Measurements from ENCODE around the gene RAB36.
A peak's percentile ranks its signal among the peaks of the same experiment; 100 is the strongest.

Gene RAB36

DNA sequence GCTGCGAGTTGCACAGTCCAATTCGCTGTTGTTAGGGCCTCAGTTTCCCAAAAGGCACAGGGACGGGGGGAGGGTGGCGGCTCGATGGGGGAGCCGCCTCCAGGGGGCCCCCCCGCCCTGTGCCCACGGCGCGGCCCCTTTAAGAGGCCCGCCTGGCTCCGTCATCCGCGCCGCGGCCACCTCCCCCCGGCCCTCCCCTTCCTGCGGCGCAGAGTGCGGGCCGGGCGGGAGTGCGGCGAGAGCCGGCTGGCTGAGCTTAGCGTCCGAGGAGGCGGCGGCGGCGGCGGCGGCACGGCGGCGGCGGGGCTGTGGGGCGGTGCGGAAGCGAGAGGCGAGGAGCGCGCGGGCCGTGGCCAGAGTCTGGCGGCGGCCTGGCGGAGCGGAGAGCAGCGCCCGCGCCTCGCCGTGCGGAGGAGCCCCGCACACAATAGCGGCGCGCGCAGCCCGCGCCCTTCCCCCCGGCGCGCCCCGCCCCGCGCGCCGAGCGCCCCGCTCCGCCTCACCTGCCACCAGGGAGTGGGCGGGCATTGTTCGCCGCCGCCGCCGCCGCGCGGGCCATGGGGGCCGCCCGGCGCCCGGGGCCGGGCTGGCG lies 35.1 kb downstream of the RAB36 start, which contains the start of gene BCR:
Gene BCR (plus strand): TSS at position 209 of the 592 bp plus-strand sequence. CDS start 452 bp downstream, outside the sequence.
- peaks cover 11% of the 10 kb centered on the region for H3K27me3 ChIP-seq (ENCODE audit: control insufficient read depth, insufficient read depth, low read length)
- H3K27ac ChIP-seq (ENCODE audit: low read depth, low read length) = no peak within 1 kb of the TSS
- H3K4me3 ChIP-seq (ENCODE audit: low read depth, low read length) = peak within 1 kb of the TSS; percentile 72
- H3K9ac ChIP-seq (ENCODE audit: low read length) = peak within 1 kb of the TSS; percentile 89
- H3K36me3 ChIP-seq (ENCODE audit: control insufficient read depth, insufficient read depth, low read length) = no peaks in the 10 kb centered on the region
- H3K4me1 ChIP-seq (ENCODE audit: control insufficient read depth, insufficient read depth, low read length) = peaks cover 49% of the 10 kb centered on the region
- H3K9me3 ChIP-seq (ENCODE audit: control insufficient read depth, insufficient read depth, low read depth, low read length) = peaks cover 23% of the 10 kb centered on the region

DNA sequence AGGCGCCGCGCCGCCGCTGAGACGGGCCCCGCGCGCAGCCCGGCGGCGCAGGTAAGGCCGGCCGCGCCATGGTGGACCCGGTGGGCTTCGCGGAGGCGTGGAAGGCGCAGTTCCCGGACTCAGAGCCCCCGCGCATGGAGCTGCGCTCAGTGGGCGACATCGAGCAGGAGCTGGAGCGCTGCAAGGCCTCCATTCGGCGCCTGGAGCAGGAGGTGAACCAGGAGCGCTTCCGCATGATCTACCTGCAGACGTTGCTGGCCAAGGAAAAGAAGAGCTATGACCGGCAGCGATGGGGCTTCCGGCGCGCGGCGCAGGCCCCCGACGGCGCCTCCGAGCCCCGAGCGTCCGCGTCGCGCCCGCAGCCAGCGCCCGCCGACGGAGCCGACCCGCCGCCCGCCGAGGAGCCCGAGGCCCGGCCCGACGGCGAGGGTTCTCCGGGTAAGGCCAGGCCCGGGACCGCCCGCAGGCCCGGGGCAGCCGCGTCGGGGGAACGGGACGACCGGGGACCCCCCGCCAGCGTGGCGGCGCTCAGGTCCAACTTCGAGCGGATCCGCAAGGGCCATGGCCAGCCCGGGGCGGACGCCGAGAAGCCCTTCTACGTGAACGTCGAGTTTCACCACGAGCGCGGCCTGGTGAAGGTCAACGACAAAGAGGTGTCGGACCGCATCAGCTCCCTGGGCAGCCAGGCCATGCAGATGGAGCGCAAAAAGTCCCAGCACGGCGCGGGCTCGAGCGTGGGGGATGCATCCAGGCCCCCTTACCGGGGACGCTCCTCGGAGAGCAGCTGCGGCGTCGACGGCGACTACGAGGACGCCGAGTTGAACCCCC lies 35.8 kb downstream of the RAB36 start:
- H3K4me1 ChIP-seq (ENCODE audit: control insufficient read depth, insufficient read depth, low read length) = peaks cover 49% of the 10 kb centered on the region
- H3K9ac ChIP-seq (ENCODE audit: low read length) = peak overlapping the region; percentile 89
- peaks cover 11% of the 10 kb centered on the region for H3K27me3 ChIP-seq (ENCODE audit: control insufficient read depth, insufficient read depth, low read length)
- H3K9me3 ChIP-seq (ENCODE audit: control insufficient read depth, insufficient read depth, low read depth, low read length) = peaks cover 16% of the 10 kb centered on the region
- peak overlapping the region; percentile 72 for H3K4me3 ChIP-seq (ENCODE audit: low read depth, low read length)
- H3K27ac ChIP-seq (ENCODE audit: low read depth, low read length) = no peak overlapping the region
- H3K36me3 ChIP-seq (ENCODE audit: control insufficient read depth, insufficient read depth, low read length) = no peaks in the 10 kb centered on the region

DNA sequence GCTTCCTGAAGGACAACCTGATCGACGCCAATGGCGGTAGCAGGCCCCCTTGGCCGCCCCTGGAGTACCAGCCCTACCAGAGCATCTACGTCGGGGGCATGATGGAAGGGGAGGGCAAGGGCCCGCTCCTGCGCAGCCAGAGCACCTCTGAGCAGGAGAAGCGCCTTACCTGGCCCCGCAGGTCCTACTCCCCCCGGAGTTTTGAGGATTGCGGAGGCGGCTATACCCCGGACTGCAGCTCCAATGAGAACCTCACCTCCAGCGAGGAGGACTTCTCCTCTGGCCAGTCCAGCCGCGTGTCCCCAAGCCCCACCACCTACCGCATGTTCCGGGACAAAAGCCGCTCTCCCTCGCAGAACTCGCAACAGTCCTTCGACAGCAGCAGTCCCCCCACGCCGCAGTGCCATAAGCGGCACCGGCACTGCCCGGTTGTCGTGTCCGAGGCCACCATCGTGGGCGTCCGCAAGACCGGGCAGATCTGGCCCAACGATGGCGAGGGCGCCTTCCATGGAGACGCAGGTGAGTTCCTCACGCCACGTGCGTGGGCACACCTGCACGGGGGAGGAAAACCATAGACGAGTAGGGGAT lies 36.5 kb downstream of the RAB36 start:
- Histone ChIP-seq H3K4me1 (ENCODE audit: control insufficient read depth, insufficient read depth, low read length) (peaks cover 49% of the 10 kb centered on the region), H3K4me3 (ENCODE audit: low read depth, low read length) (peak overlapping the region; percentile 72), H3K27me3 (ENCODE audit: control insufficient read depth, insufficient read depth, low read length) (peaks cover 11% of the 10 kb centered on the region), H3K36me3 (ENCODE audit: control insufficient read depth, insufficient read depth, low read length) (peaks cover 4% of the 10 kb centered on the region; the same call in 1 of the 2 replicates), H3K9ac (ENCODE audit: low read length) (peak overlapping the region; percentile 89), H3K27ac (ENCODE audit: low read depth, low read length) (no peak overlapping the region), H3K9me3 (ENCODE audit: control insufficient read depth, insufficient read depth, low read depth, low read length) (peaks cover 9% of the 10 kb centered on the region)

DNA sequence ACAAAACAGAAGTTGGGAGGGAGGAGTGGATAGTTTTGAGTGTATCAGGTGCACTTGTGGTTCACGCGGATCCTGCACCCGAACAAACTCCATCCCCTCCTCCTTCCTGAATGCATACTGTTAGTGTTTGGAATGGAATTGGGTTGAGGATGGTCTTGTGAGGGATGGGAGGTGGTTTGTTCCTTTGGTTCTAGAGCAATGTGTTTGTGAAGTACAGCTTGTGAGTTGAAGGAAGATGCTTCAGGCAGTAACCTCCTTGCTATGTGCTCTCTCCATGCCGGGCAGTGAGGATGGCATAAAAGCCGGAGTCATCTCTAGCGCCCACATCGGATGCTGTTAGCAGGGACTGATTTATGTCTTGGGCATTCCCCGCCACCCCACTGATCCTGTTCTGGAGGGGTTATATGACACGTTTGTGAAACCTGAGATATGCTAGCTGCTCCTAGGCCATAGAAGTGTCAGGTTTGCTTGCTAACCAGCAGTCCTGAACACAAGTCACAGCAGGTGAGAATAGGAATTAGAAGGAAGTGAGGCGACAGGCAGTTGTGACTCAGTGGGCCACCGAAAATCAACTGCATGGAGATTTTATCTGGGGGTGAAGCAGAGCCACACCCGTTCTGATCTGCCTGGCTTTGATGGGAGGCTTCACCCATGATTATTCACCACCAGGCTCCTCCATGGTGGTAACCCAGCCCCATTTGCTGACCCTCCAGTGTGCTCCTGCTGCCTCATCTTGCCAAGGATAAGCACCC lies 37.2 kb downstream of the RAB36 start:
- H3K36me3 ChIP-seq (ENCODE audit: control insufficient read depth, insufficient read depth, low read length) = peaks cover 4% of the 10 kb centered on the region
- H3K9ac ChIP-seq (ENCODE audit: low read length) = peak overlapping the region; percentile 89
- peak overlapping the region; percentile 72 for H3K4me3 ChIP-seq (ENCODE audit: low read depth, low read length)
- peaks cover 11% of the 10 kb centered on the region for H3K27me3 ChIP-seq (ENCODE audit: control insufficient read depth, insufficient read depth, low read length)
- peaks cover 2% of the 10 kb centered on the region; the same call in 1 of the 2 replicates for H3K9me3 ChIP-seq (ENCODE audit: control insufficient read depth, insufficient read depth, low read depth, low read length)
- no peak overlapping the region for H3K27ac ChIP-seq (ENCODE audit: low read depth, low read length)
- peaks cover 49% of the 10 kb centered on the region for H3K4me1 ChIP-seq (ENCODE audit: control insufficient read depth, insufficient read depth, low read length)

DNA sequence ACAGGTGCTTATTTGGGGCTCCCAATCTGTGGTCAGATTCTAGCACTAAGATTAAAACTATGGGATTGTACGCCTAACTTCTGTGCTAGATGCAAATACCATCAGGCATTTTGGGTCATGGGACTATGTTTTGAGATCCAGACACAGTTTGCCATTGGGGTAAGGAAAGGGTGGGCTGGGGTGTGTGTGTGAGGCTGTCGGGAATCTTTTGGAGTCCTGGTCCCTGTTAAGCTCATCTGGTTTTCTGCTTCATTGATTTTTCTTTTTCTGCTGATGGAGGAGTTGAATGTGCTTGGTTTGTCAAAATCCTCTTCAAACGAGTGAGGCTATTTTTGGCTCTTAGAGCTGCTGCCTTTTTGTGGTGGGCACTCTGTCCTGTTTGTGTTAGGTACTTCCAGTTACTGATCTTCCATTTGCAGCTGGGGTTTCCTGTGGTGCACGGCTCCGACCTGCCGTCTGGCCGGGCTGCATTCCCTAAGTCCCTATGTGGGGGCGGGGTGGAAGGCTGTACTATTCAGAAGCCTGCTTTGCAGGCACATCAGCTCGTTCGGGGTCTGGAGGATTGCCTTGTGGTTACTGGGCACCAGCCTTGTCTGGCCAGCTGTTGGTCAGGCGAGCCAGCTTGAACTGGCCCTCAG lies 37.9 kb downstream of the RAB36 start:
- peaks cover 55% of the 10 kb centered on the region for H3K4me1 ChIP-seq (ENCODE audit: control insufficient read depth, insufficient read depth, low read length)
- no peak overlapping the region for H3K27ac ChIP-seq (ENCODE audit: low read depth, low read length)

DNA sequence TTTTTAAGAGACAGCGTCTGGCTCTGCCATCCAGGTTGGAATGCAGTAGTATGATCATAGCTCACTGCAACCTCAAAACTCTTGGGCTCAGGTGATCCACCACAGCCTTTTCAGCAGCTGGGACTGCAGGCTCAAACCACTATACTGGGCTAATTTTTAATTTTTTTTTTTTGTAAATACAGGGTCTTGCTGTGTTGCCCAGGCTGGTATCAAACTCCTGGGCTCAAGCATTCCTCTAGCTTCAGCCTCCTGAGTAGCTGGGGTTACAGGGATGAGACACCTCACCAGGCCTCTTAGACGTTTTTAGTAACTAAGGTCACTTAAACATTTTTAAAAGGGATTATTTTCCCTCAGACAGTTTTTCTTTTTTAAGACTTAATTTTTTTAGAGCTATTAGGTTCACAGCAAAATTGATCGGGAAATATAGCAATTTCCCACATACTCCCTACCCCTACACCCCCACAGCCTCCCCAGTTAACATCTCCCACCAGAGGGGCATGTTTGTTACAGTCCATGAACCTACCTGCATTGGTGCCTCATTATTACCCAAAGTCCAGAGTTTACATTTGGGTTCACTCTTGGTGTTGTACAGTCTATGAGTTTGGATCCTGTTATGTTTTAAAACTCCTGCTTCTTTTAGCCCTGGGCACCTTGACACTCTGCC lies 39.0 kb downstream of the RAB36 start:
- Histone ChIP-seq H3K4me1 (ENCODE audit: control insufficient read depth, insufficient read depth, low read length) (peaks cover 50% of the 10 kb centered on the region), H3K9ac (ENCODE audit: low read length) (no peak overlapping the region), H3K36me3 (ENCODE audit: control insufficient read depth, insufficient read depth, low read length) (peaks cover 10% of the 10 kb centered on the region)

More for the DNA sequence above, 37.9 kb downstream of the RAB36 start:
- Histone ChIP-seq H3K4me3 (ENCODE audit: low read depth, low read length) (peak overlapping the region; percentile 72), H3K9me3 (ENCODE audit: control insufficient read depth, insufficient read depth, low read depth, low read length) (no peaks in the 10 kb centered on the region), H3K27me3 (ENCODE audit: control insufficient read depth, insufficient read depth, low read length) (peaks cover 11% of the 10 kb centered on the region), H3K36me3 (ENCODE audit: control insufficient read depth, insufficient read depth, low read length) (peaks cover 7% of the 10 kb centered on the region), H3K9ac (ENCODE audit: low read length) (peak overlapping the region; percentile 0)

DNA sequence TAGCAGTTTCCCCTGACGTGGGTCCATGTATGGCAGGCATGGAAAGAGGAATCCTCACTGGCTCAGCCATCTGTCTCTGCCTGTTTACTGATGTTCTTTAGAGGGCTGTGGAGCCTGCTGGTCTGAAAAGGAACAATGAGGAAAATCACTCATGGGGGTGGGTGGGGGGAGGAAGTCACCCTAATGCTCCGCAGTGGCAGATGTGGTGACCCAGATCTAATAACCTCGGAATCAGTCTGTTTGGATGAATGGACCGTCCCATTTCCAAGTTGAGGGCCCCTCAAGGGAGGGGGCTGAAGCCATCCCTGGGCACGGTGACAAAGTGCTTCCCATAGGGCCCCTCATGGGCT lies 39.5 kb downstream of the RAB36 start:
- peaks cover 10% of the 10 kb centered on the region for H3K36me3 ChIP-seq (ENCODE audit: control insufficient read depth, insufficient read depth, low read length)
- no peak overlapping the region for H3K4me3 ChIP-seq (ENCODE audit: low read depth, low read length)
- no peak overlapping the region for H3K9ac ChIP-seq (ENCODE audit: low read length)
- peaks cover 45% of the 10 kb centered on the region for H3K4me1 ChIP-seq (ENCODE audit: control insufficient read depth, insufficient read depth, low read length)
- H3K27me3 ChIP-seq (ENCODE audit: control insufficient read depth, insufficient read depth, low read length) = peaks cover 11% of the 10 kb centered on the region
- H3K9me3 ChIP-seq (ENCODE audit: control insufficient read depth, insufficient read depth, low read depth, low read length) = no peaks in the 10 kb centered on the region
- H3K27ac ChIP-seq (ENCODE audit: low read depth, low read length) = no peak overlapping the region

More for the DNA sequence above, 39.0 kb downstream of the RAB36 start:
- Histone ChIP-seq H3K27ac (ENCODE audit: low read depth, low read length) (no peak overlapping the region), H3K4me3 (ENCODE audit: low read depth, low read length) (peak overlapping the region; percentile 72; the same call in 1 of the 2 replicates), H3K9me3 (ENCODE audit: control insufficient read depth, insufficient read depth, low read depth, low read length) (no peaks in the 10 kb centered on the region), H3K27me3 (ENCODE audit: control insufficient read depth, insufficient read depth, low read length) (peaks cover 11% of the 10 kb centered on the region)

DNA sequence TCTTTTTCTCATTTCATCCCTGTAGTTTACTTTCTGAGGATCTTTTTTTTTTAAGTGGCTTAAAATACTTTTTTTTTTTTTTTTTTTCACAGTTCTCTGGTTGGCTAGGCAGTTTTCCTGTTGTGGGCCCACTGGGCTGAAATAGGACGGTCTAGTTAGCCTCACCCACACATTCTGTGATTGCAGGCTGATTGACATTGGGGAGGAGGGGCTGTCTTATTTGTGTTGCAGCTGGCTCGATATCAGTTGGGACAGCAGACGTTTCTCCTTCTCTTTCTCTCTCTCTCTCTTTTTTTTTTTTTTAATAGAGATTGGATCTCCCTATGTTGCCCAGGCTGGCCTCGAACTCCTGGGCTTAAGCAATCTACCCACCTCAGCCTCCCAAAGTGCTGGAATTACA lies 41.9 kb downstream of the RAB36 start:
- H3K4me1 ChIP-seq (ENCODE audit: control insufficient read depth, insufficient read depth, low read length) = peaks cover 41% of the 10 kb centered on the region
- H3K9ac ChIP-seq (ENCODE audit: low read length) = no peak overlapping the region
- no peak overlapping the region for H3K27ac ChIP-seq (ENCODE audit: low read depth, low read length)
- H3K9me3 ChIP-seq (ENCODE audit: control insufficient read depth, insufficient read depth, low read depth, low read length) = no peaks in the 10 kb centered on the region
- peaks cover 10% of the 10 kb centered on the region for H3K36me3 ChIP-seq (ENCODE audit: control insufficient read depth, insufficient read depth, low read length)
- no peak overlapping the region for H3K4me3 ChIP-seq (ENCODE audit: low read depth, low read length)
- peaks cover under 1% of the 10 kb centered on the region for H3K27me3 ChIP-seq (ENCODE audit: control insufficient read depth, insufficient read depth, low read length)

DNA sequence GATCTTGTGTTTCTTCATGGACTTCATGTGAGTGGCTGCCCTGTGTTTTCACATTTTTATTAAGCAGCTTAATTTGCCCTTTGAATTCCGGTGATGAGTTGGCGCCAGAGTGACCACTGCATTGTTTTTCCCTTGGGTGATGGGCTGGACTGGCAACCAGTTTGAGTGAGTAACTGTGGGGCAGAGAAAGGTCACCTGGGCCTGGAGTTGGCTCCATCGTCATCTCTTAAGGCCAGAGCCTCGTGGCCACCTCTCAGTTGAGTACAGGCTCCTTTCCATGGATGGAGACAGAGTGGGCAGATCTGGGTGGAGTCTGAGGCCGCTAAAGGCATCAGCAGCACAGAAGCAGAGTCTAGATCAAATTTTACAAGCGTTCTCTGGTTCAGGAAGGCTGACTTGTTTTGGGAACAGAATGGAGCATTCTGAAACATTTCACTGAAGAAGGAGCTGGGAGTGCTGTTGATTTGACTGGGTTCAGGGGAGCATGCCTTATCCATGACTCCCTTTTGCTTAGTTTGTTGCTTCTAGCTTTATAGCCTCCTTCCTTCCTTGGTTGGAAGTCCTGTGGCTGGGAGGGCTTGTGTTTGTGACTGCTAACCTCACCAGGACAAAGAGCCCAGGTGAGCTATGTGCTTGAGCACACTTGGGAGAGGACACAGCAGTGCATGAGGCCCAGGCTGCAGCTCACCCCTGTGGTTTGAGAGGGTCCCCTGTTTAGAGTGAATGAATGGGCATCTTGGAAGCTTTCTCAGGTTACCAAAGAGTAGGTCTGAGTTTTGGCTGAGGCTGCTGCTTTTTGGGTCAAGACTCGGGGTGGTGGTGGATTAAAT lies 42.8 kb downstream of the RAB36 start:
- Histone ChIP-seq H3K36me3 (ENCODE audit: control insufficient read depth, insufficient read depth, low read length) (peaks cover 10% of the 10 kb centered on the region), H3K9ac (ENCODE audit: low read length) (no peak overlapping the region), H3K27me3 (ENCODE audit: control insufficient read depth, insufficient read depth, low read length) (no peaks in the 10 kb centered on the region), H3K9me3 (ENCODE audit: control insufficient read depth, insufficient read depth, low read depth, low read length) (no peaks in the 10 kb centered on the region), H3K4me3 (ENCODE audit: low read depth, low read length) (no peak overlapping the region), H3K27ac (ENCODE audit: low read depth, low read length) (no peak overlapping the region), H3K4me1 (ENCODE audit: control insufficient read depth, insufficient read depth, low read length) (peaks cover 38% of the 10 kb centered on the region)
